ENCODE measurements around the gene ABTB1. TPM values are rescaled to one million over a fixed set of nuclear protein-coding genes. Genes with fewer than 3 reads are reported as not detected.
A peak's percentile ranks its signal among the peaks of the same experiment; 100 is the strongest.

Gene ABTB1
- 31.7 TPM for total RNA-seq
- long read RNA-seq, transcript ABTB1-201 (12 exons, 1,965 nt), result major isoform, 14 of 41 reads
- long read RNA-seq, transcript ABTB1-208 (12 exons, 1,915 nt), result minor isoform, 5 of 41 reads
- long read RNA-seq, partial matches to known transcripts, result 5 of 41 reads
- long read RNA-seq, other reads (novel, unspliced or antisense), result 10 of 41 reads

GRCh38 chr3:127672429-127673190 lies at the start of gene ABTB1:
TSS of gene ABTB1 (plus strand) at chr3:127672952. CDS start at chr3:127673026, 74 bp downstream.
- intact Hi-C loops (cut with DNase I), result loop anchor here (5.0 kb wide), 2 partner anchors 80 to 150 kb away; partner anchors contain the start of genes MGLL and TPRA1
- peak; percentile 96 for DNase-seq (ENCODE audit: missing footprints)
- peak; percentile 90 for ATAC-seq

- intact Hi-C loops (cut with DNase I), result no loop called here
- no peak for DNase-seq (ENCODE audit: missing footprints)
- ATAC-seq, result no peak
Observed at GRCh38 chr3:127624063-127624462, 48.7 kb upstream of the ABTB1 start.

GRCh38 chr3:127625821-127626220 lies 46.9 kb upstream of the ABTB1 start:
- ATAC-seq (no peak), DNase-seq (ENCODE audit: missing footprints) (no peak)
- intact Hi-C loops (cut with DNase I), result no loop called here

- intact Hi-C loops (cut with DNase I), result no loop called here
- DNase-seq (ENCODE audit: missing footprints), result no peak
- ATAC-seq, result no peak
Observed at GRCh38 chr3:127628426-127628787, 44.3 kb upstream of the ABTB1 start.

GRCh38 chr3:127628788-127629466 lies 43.8 kb upstream of the ABTB1 start, which contains the start of gene PODXL2:
TSS of gene PODXL2 (plus strand) at chr3:127629185. CDS start at chr3:127629220, 35 bp downstream.
- peak; percentile 74 for DNase-seq (ENCODE audit: missing footprints)
- intact Hi-C loops (cut with DNase I), result no loop called here
- peak; percentile 78 for ATAC-seq

GRCh38 chr3:127629467-127630403 lies 43.0 kb upstream of the ABTB1 start:
- intact Hi-C loops (cut with DNase I), result no loop called here
- ATAC-seq (no peak), DNase-seq (ENCODE audit: missing footprints) (no peak)

GRCh38 chr3:127630811-127631714 lies 41.7 kb upstream of the ABTB1 start:
- intact Hi-C loops (cut with DNase I), result no loop called here
- ATAC-seq, result no peak
- no peak for DNase-seq (ENCODE audit: missing footprints)

- ATAC-seq, result no peak
- no peak for DNase-seq (ENCODE audit: missing footprints)
- intact Hi-C loops (cut with DNase I), result no loop called here
Observed at GRCh38 chr3:127632035-127632820, 40.5 kb upstream of the ABTB1 start.

GRCh38 chr3:127634653-127635052 lies 38.1 kb upstream of the ABTB1 start:
- DNase-seq (ENCODE audit: missing footprints) (no peak), ATAC-seq (no peak)
- intact Hi-C loops (cut with DNase I), result no loop called here

GRCh38 chr3:127637546-127637945 lies 35.2 kb upstream of the ABTB1 start:
- ATAC-seq, result no peak
- DNase-seq (ENCODE audit: missing footprints), result no peak
- intact Hi-C loops (cut with DNase I), result no loop called here

GRCh38 chr3:127637971-127638370 lies 34.8 kb upstream of the ABTB1 start:
- intact Hi-C loops (cut with DNase I), result no loop called here

GRCh38 chr3:127639173-127640041 lies 33.3 kb upstream of the ABTB1 start:
- intact Hi-C loops (cut with DNase I), result no loop called here
- no peak for ATAC-seq

More at GRCh38 chr3:127637971-127638370, 34.8 kb upstream of the ABTB1 start:
- ATAC-seq (no peak), DNase-seq (ENCODE audit: missing footprints) (no peak)

GRCh38 chr3:127640042-127640355 lies 32.8 kb upstream of the ABTB1 start:
- intact Hi-C loops (cut with DNase I), result no loop called here
- DNase-seq (ENCODE audit: missing footprints) (no peak), ATAC-seq (no peak)

More at GRCh38 chr3:127639173-127640041, 33.3 kb upstream of the ABTB1 start:
- no peak for DNase-seq (ENCODE audit: missing footprints)

GRCh38 chr3:127644641-127645370 lies 27.9 kb upstream of the ABTB1 start:
- no peak for ATAC-seq
- intact Hi-C loops (cut with DNase I), result no loop called here
- DNase-seq (ENCODE audit: missing footprints), result no peak

- intact Hi-C loops (cut with DNase I), result no loop called here
- ATAC-seq (no peak), DNase-seq (ENCODE audit: missing footprints) (no peak)
Observed at GRCh38 chr3:127645371-127646015, 27.3 kb upstream of the ABTB1 start.
